ENCODE measurements around the gene PSKH1.
"Not testable (repeated sequence)": the region's sequence is repeated elsewhere in the genome, so short reads cannot be mapped to it uniquely, and the experiment has no call there.

The PSKH1 gene

DNA sequence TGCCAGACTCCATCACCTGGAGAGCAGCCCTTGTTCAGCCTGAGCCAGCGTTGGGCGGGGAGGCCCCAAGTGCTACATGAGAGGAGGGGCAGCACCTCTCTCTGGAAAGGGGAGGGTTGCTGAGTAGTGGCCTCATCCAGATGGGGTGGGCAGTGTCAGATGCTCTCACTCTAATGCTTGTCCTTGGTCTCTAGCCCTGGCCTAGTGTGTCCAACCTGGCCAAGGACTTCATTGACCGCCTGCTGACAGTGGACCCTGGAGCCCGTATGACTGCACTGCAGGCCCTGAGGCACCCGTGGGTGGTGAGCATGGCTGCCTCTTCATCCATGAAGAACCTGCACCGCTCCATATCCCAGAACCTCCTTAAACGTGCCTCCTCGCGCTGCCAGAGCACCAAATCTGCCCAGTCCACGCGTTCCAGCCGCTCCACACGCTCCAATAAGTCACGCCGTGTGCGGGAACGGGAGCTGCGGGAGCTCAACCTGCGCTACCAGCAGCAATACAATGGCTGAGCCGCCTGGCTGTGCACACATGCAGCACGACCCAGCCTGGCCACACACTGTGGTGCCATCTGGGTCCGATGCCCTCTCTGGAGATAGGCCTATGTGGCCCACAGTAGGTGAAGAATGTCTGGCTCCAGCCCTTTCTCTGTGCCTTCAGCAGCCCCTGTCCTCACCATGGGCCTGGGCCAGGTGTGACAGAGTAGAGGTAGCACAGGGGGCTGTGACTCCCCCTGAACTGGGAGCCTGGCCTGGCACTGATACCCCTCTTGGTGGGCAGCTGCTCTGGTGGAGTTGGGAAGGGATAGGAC is 34.3 kb downstream of the PSKH1 start:
- no peak for DNase-seq

DNA sequence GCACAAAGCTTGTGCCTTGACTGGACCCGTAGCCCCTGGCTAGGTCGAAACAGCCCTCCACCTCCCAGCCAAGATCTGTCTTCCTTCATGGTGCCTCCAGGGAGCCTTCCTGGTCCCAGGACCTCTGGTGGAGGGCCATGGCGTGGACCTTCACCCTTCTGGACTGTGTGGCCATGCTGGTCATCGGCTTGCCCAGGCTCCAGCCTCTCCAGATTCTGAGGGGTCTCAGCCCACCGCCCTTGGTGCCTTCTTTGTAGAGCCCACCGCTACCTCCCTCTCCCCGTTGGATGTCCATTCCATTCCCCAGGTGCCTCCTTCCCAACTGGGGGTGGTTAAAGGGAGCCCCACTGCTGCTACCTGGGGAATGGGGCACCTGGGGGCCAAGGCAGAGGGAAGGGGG is 35.1 kb downstream of the PSKH1 start:
- no peak for DNase-seq

DNA sequence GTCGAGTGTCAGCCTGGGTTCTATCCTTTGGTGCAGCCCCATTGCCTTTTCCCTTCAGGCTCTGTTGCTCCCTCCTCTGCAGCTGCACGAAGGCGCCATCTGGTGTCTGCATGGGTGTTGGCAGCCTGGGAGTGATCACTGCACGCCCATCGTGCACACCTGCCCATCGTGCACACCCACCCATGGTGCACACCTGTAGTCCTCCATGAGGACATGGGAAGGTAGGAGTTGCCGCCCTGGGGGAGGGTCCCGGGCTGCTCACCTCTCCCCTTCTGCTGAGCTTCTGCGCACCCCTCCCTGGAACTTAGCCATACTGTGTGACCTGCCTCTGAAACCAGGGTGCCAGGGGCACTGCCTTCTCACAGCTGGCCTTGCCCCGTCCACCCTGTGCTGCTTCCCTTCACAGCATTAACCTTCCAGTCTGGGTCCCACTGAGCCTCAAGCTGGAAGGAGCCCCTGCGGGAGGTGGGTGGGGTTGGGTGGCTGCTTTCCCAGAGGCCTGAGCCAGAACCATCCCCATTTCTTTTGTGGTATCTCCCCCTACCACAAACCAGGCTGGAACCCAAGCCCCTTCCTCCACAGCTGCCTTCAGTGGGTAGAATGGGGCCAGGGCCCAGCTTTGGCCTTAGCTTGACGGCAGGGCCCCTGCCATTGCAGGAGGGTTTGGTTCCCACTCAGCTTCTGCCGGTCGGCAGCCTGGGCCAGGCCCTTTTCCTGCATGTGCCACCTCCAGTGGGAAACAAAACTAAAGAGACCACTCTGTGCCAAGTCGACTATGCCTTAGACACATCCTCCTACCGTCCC is 35.7 kb downstream of the PSKH1 start:
- no peak for DNase-seq

DNA sequence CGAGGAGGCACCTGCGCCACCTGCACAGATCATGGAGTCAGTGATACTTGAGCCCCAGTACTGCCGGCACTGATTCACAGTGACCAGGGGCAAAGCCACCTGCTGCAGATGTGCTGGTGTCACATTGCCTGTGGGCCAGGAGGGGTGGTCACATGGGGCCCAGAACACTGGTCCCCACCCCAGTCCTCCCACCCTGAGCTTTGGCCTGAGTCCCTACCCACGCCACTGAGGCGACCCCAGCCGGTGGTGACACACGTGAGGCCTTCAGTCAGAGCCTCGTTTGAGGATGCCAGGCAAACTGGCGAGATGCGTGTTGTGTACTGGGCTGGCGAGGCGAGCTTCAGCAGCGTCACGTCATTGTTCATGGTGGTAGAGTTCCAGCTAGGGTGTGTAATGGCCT is 37.1 kb downstream of the PSKH1 start:
- DNase-seq, result no peak

DNA sequence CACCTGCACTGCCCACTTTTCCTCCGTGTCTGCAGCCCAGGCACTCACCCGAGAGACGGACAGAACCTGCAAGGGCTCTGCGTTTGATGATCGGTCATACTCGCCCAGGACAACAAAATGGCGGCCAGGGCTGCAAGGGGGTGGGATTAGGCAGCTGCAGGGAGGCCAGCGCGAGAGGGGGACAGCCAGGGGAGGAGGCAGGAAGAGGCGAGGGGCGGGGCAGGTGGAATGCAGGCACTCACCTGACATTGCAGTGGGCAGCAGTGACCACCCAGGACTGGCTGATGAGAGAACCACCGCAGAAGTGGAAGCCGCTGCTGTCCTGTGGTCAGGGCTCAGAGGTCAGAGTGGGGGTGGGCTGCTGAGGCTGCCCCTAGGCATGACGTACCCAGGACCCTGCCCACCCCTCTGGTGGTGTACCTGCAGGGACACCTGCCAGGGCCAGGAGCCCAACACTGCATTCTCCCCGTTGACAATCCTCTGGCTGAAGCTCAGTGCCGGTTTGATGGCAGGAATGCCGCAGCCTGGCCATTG is 37.7 kb downstream of the PSKH1 start:
- no peak for DNase-seq

DNA sequence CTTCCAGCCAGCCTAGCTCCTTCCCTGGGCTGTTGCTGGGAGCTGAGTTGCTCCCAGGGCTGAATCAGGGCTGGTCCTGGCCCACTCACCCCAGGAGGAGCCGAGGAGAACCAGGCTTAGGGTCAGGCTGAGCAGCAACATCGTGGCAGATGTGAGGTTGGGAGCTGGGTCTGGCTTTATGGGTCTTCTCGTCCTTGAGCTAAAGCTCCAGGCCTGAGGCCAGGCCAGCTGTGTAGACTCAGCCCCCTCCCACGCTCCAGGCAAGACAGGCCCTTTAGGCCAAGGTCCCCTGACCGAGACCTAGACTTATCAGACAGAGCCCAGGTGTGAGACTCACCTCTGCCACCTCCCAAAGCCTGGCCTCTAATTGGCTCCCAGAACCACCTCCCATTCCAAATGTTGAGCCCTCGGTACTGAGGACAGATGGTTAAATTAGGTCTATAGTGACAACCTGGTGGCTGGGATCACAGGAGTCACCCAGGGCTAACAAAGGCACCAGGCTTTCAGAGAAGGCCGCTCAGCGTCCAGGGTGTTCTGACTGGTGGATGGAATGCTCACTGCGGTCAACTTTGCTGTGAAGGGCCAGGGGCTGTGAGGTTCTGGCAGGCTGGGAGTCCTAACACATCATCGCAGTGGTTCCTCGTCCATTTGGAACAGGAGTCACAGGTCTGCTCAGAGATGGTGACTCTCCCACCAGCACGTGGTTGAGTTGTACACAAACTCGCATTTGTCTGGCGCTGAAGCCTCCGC is 38.8 kb downstream of the PSKH1 start, which contains the start of gene CTRL:
CTRL (minus strand) TSS at position 151 of the 750 bp plus-strand sequence; CDS start at position 141, 10 bp downstream.
- no peak for DNase-seq

DNA sequence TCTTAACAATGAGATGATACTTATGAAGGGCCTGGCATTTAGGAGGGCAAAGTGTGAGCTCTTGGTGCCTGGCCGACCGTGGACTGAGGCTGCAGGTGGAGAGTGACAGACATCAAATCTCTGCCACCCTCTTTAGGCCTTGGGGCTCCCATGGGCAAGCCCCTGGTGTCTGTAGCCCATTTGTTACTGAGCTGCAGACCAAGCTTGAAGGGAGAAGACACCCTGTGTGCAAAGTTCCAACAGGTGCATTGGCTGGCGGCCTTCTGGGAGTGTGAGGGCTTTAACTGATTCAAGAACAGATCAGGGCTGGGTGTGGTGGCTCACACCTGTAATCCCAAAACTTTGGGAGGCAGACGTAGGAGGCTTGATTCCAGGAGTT is 39.4 kb downstream of the PSKH1 start:
- no peak for DNase-seq

DNA sequence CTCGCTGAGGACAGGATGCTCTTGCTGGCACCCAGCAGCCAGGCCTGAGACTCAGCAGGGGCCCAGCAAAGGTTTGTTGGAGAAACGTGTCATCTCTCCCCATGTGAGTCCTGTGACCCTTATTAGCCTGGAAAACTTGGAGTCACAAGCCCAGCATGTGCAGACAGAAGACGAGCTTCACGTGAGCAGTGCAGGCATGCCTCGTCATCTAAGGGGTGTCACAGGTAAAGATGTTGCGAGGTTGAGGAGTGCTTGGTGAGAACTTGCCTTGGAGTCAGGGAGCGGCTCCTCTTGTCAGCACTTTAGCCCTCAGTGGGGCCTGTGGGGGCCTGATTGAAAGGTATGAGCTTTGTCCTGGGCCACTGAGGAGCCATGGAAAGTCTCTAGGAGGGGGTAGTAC is 40.8 kb downstream of the PSKH1 start:
- DNase-seq, result no peak

DNA sequence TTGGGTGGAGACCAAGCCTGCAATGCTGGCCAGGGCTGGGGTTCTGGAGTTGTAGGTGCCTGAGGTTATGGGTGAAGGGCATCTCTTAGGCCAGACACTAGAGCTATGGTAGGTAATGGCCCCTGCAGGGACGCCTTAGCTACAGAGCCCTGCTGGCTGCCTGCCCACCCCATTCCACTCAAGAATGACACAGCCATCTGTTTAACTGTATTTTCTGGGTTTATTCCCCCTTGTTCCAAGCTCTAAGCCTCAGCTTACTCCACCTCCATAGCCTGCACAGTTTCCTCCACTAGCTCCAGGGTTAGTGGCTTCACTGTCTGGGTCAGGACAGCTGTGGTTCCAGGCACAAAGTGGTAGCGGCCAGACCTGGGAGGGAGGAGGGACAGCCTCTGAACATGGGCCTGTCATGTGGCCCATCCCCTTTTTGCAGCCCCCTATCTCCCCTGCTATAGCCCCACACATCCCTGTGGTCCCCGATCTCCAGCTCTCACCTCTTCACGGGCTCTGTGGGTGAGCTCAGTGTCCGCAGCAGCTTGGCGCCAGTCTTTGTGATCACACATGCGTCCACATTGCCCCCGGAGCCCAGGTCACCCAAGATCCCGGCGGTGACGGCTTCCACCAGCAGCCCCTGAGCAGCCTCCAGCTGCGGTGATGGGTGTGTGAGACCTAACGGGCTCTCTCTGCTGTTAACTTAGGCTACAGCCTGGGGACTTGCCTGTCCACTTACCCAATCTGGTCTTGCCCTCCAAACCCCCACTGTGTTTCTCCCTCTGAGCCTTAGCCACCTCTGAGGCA is 41.4 kb downstream of the PSKH1 start:
- DNase-seq, result no peak

DNA sequence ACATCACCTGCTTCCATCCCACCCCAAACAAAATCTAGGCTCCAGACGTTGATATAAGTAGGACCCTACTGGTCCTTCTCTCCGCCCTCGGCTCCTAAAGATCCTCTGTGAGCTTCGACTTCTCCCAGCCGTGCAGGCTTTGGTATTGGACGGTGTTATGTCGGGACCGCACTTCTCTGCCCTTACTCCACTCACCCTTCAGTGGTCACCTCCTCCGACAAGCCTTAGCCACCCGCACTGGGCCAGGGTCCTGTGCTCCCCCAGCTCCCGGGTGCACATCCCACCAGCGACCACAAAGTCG is 42.0 kb downstream of the PSKH1 start:
- DNase-seq, result no peak

DNA sequence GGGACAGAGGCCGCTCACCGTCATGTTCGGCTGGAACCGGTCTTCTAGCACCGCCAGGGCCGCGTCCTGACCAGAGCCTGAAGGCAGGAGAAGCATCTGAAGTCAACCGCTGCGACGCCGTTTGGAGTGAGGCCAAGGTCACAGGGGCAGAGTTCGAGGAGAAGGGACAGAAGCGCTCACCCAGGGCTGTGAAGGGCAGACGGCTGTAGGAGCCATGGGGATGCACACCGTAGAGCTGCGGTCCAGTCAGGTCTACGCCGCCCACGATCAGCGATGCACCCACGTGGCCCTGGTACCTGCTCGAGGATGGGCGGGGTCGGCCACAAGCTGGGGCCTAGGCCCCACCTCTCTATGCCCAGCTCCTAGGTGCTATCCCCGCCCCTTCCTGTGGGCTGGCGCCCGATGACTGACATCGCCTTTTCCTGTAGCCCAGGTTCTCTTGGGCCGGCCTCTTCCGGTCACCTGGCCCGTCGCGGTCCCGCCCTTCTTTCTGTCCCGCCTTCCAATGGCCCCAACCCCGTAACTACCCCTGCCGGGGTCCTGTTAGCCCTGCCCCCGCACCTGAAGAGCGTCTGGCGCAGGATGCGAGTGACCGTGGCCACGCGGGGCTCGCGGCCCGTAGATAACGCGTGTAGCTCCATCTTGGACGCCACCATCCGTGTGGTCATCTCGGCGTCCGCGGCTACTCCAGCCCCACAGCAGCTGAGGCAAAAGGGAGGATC is 42.5 kb downstream of the PSKH1 start:
- peak; percentile 77 for DNase-seq

DNA sequence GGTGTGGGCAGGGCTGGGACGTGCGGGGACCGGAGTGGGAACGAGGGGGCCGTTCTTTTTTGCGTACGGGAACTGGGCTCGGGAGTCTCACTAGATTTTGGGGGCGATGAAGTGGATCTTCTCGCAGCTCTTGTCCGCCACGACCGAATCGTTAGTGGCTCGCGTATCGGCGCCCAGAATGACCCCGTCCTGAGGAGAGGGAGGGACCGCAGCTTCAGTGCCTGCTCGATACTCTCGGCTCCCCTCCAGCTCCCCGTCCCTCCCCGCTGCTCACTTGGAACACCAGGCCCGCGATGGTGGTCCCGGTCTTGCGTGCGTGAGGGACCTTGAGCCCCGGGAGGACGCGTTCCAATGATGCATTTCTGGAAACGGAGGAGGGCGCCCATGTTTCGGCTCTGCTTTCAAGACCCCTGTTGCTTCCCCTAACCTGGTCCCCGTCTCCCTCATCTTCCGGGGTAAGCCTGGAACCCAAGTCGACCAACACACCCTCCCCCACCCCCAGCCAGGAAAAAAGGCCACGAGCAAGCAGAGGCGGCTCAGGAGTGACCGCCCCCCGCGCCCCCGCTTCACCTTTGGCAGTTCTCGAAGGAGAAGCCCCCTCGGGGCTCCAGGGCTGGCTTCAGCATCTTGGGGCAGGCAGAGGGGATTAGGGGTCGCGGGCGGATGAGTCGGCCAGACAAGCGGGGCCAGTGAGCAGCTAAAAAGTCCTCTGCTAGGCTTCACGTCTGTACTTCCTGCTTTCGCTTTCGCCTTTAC is 43.2 kb downstream of the PSKH1 start, which contains the start of gene PSMB10:
PSMB10 (minus strand) TSS at position 727 of the 756 bp plus-strand sequence; CDS start at position 626, 101 bp downstream.
- no peak for DNase-seq

DNA sequence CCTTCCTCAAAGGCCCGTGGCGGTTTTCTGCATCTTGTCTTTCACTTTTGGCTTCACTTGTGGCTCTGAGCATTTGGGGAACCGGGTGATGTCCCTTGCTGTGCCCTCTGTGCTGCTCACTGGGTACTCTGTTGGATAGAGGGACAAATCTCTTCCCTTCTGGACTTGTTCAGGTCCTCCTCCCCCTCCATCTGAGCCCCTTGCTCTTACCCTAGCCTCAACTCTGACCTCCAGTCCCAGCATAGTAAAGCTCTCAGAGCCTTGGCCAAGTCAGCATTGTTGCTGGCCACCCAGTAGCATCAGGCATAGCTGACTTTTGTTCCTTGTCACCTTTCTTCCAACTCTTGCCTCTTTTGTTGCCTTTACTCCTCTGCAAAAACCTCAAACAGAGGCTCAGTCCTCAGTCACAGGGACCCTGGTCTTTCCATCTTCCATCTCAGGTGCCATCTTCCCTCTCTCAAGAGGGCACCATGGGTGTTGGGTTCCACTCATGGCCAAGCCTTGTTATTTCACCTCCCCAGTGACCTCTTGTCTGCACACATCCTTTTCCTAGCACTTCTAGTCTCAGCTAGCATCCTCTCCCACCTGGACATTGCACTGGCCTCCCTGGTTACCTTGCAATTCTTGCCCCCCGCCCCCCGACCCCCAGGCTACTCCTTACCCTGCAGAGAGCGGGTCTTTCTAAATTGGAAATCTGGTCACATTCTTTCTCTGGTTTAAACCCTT is 44.0 kb downstream of the PSKH1 start:
- DNase-seq, result no peak

DNA sequence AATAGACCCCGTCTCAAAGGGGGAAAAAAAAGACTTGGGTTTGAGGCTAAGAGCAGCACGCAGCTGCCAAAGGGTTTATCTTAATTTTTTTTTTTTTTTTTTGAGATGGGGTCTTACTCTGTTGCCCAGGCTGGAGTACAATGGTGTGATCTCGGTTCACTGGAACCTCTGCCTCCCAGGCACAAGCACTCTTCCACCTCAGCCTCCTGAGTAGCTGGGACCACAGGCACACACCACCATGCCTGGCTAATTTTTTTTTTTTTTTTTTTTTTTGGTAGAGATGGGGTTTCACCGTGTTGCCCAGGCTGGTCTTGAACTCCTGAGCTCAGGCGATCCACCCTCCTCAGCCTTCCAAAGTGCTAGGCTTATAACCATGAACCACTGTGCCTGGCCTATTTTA is 44.7 kb downstream of the PSKH1 start:
- not testable (repeated sequence) for DNase-seq

DNA sequence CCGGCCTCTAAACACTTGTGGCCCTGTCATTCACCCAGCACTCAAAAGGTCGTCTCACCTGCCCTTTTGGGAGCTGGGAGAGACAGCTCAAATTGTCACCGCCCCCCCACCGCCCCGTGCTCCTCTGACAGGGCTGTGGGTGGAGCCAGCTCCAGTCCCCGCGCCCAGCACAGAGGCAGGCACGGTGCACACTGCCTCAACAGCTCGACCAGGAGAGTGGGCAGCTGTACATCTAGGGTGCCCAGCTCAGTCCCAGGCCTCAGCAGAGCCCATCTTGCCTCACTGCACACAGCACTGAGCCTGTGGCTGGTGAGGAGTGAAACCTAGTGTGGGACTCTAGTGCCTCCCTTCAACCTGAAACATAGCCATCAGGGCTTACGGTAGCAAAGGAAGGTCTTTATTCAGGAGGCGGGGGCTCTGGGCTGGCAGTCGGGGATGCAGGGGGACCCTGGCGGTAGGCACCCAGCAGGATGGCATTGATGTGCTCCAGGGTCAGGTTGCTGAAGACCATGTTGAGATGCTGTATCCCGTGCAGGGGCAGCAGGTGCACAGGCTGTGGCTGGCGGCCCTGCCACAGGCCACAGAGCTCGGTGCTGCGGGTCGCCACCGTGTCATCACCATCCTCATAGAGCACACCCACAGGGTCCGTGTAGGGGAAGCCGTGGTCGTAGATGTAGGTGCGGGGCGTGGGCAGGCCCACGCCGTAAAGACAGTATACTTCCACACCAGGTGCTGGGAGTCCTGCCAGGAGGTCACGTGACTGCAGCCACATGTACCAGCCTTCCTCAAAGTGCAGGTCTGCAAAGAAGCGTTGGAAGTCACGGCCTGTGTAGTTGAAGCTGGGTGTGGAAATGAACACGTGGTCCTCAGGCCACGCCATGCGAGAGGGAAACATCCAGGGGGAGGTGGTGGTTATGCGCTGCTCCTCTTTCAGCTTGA is 46.7 kb downstream of the PSKH1 start:
- no peak for DNase-seq

DNA sequence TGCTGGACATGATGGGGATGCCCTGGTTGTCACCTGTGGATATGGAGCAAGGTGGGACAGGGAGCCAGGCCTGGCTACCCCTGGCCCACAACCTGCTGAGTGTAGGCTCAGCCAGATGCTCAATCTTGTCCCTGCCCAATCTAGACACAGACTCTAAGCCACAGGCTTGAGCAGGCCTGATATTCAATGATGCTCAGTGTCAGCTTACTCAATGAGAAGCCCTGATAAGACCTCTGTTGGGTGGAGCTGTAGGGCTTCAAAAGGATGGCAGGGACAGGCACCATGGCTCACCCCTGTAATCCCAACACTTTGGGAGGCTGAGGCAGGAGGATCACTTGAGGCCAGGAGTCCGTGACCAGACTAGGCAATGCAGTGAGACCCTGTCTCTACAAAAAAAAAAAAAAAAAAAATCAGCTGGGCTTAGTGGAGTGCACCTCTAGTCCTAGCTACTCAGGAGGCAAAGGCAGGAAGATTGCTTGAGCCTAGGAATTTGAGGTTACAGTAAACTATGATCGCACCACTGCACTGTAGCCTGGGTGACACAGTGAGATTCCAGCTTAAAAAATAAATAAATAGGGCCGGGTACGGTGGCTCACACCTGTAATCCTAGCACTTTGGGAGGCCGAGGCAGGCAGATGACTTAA is 47.5 kb downstream of the PSKH1 start:
- DNase-seq, result no peak

DNA sequence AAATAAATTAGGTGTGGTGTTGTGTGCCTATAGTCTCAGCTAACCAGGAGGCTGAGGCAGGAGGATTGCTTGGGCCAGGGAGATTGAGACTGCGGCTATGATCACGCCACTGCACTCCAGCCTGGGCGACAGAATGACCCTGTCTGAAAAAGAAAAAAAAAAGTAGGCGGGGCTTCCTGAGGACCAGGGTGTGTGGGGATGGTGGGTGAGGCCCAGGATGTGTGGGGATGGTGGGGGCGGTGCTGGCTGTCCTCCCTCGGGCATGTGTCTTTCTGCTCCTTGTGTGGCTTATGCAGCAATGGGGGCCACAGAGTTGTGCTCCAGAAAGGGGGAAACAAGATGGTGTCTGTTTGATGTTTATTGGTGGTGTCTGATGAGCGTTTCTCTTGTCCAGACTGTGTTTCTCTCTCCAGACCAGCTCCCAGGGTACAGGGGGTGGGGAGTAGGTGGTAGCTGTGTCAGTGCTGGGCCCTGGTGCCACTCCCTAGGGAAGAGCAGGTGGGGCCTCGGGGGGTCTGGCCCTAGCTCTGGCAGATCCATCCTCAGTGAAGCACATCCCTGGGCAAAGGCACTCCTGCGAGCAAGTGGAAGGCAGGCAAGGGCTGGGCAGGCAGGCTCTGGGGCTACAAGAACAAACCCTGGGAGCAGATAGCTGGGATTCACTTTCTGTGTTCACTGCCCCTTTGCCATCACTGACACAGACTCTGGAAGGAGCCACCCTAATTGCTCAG is 48.6 kb downstream of the PSKH1 start:
- DNase-seq, result no peak

DNA sequence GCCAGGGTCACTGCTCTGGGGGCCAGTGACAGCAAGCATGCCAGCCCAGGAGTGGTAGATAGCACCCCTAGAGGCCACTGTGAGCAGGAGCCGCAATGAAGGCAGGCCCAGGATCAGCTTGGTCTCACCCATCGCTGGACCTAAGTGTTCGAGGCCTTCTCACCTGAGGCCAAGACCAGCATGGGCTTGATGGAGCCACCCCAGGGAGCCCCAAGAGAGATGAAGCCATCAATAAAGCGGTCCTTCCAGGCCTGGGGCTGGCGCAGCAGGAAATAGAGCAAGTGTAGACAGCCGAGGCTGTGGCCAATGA is 49.1 kb downstream of the PSKH1 start:
- DNase-seq, result no peak
